ENCODE results near the gene IPO11. TPM values are rescaled to one million over a fixed set of nuclear protein-coding genes. Genes with fewer than 3 reads are reported as not detected.
"Not testable (repeated sequence)": the region's sequence is repeated elsewhere in the genome, so short reads cannot be mapped to it uniquely, and the experiment has no call there.

Gene IPO11
- total RNA-seq, 1 donor: 38.1 TPM

GRCh38 chr5:62653001-62653863 is 240.7 kb downstream of the IPO11 start:
- no peak for DNase-seq (ENCODE audit: low read depth)
- no peak for TF ChIP-seq CTCF (IDR thresholded peaks at IDR 0.05; ENCODE audit: insufficient read depth, low read length)
- no peak overlapping the region for H3K4me3 ChIP-seq (ENCODE audit: low read depth, low read length)

- H3K4me3 ChIP-seq (ENCODE audit: low read depth, low read length): no peak overlapping the region
- DNase-seq (ENCODE audit: low read depth): no peak
- no peak for TF ChIP-seq CTCF (IDR thresholded peaks at IDR 0.05; ENCODE audit: insufficient read depth, low read length)
These were observed 241.5 kb downstream of the IPO11 start for GRCh38 chr5:62653864-62654575.

GRCh38 chr5:62657772-62658171 is 245.2 kb downstream of the IPO11 start:
- DNase-seq (ENCODE audit: low read depth); H3K4me3 ChIP-seq (ENCODE audit: low read depth, low read length): not testable (repeated sequence)

GRCh38 chr5:62661126-62661525 is 248.6 kb downstream of the IPO11 start:
- no peak overlapping the region for H3K4me3 ChIP-seq (ENCODE audit: low read depth, low read length)
- DNase-seq (ENCODE audit: low read depth): no peak
- TF ChIP-seq CTCF (IDR thresholded peaks at IDR 0.05; ENCODE audit: insufficient read depth, low read length): no peak

GRCh38 chr5:62662521-62662920 is 250.0 kb downstream of the IPO11 start:
- no peak overlapping the region for H3K4me3 ChIP-seq (ENCODE audit: low read depth, low read length)
- DNase-seq (ENCODE audit: low read depth): no peak
- TF ChIP-seq CTCF (IDR thresholded peaks at IDR 0.05; ENCODE audit: insufficient read depth, low read length): no peak

GRCh38 chr5:62671479-62671878 is 258.9 kb downstream of the IPO11 start:
- TF ChIP-seq CTCF (IDR thresholded peaks at IDR 0.05; ENCODE audit: insufficient read depth, low read length): no peak
- no peak overlapping the region for H3K4me3 ChIP-seq (ENCODE audit: low read depth, low read length)
- no peak for DNase-seq (ENCODE audit: low read depth)

GRCh38 chr5:62676596-62676995 is 264.0 kb downstream of the IPO11 start:
- not testable (repeated sequence) for DNase-seq (ENCODE audit: low read depth); H3K4me3 ChIP-seq (ENCODE audit: low read depth, low read length)

Small RNA genes lying within 50 kb of the gene (small RNA-seq; reads per million reads assigned to genes)
- gene CKS1BP3 (not detected), gene RNU6-661P (not detected)

Other genes with a start within 250 kb of the IPO11 start
- gene KIF2A, start 106.6 kb upstream of the IPO11 start, total RNA-seq (ENCODE audit: low replicate concordance): 42.6 and 72.4 TPM in 2 replicates
- gene DIMT1, start 8.9 kb upstream of the IPO11 start, total RNA-seq (ENCODE audit: low replicate concordance): 15.0 and 32.7 TPM in 2 replicates
- 1.2 and 1.6 TPM in 2 replicates for gene LRRC70, start 166.1 kb downstream of the IPO11 start, total RNA-seq (ENCODE audit: low replicate concordance)